Islet of Langerhans (tissue), 1 donor: ENCODE measurements around the gene KLHL29.

Experiments used
- FAIRE-seq: peaks from one replicate; lab custom pipeline; 2011; peaks lifted over from hg19 to GRCh38; lab: Jason Lieb, UNC

KLHL29 gene

DNA sequence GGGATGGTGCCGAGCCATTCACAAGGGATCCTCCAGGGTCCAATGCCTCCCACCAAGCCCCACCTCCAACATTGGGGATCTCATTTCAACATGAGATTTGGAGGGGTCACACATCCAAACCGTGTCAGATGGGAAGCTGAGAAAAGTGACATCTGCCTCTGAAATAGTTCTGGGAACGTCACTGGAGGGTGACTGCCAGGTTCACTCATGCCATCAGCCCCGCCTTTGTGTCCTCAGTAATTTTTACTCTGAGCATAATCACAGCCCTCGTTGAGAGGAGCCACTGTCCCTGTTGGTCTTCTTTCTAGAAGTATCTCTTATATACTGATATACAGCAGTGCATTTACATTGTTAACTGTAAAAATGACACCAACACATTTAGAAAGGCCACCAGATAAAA lies 67.4 kb downstream of the KLHL29 start:
- no peak for FAIRE-seq

DNA sequence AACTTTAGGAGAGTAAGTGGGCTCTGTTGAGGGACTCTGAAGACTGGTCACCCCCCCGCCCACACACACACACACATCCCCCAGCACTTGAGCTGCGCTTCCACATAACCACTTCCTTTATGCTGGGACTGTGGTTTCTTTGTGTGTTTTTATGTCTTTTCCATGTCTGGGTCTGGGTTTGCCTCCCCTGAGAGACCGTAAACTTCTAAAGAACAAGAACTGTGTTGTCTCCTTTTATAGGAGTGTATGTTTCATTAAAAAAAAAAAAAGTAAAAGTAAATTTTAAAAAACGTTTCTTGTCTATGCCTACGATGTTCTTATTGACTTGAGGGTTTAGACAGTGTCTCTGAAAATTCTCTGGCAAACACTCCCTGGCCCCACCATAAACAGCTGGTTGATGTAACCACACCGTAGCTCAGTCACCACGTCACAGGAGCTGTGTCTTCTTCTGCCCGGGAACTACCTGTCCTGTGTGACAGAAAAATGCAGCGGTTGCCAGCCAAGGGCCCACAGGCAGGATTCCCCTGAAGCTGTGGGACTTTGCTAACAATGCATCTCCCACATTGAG lies 68.0 kb downstream of the KLHL29 start:
- FAIRE-seq, result no peak

DNA sequence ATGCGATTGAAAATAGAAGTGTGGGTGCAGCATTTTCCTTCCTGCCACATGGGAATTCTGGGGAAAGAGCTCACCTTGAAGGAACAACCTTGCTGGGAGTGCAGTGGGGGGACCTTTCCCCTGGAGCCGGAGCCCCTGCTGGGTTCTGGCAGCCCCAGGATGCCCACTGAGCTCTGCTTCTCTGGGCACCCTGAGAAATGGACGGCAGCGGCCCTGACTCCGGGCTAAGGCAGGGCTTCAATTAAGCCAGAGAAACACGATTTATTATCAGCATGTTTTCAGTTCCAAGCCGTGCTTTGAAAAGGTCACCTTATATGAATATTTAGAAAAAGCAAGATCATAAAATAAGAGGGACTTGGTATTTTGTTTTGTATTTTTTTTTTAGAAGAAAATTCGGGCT lies 68.5 kb downstream of the KLHL29 start:
- FAIRE-seq, result no peak

DNA sequence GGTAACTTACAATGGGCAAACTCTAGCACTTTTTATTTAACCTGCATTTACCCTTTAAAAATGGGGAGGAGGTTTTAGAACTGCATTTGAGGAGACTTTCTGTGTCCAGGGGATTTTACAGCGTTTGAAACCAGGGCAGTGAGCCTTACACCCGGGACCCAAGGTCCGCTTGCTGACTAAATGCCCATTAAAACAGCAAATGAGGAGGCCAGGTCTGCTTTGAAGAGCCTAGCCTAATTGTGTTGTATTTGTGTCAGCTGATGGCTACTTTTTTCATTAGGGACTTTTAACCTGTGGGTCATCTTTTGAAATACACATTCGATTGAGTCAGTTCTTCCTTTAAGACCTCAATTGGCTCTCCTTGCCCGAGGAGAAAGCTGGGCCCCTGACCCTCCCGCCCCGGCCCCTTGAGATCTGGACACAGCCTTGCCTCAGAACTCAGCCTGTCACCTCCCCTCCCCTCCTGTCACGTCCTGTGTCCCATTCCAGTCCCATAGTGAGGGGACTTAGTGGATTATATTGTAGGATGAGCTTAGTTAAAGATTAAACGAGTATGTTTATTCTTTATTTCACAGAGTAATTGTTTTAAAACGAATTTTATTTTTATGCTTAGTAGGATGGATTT lies 69.0 kb downstream of the KLHL29 start:
- FAIRE-seq, result peak; percentile 41

DNA sequence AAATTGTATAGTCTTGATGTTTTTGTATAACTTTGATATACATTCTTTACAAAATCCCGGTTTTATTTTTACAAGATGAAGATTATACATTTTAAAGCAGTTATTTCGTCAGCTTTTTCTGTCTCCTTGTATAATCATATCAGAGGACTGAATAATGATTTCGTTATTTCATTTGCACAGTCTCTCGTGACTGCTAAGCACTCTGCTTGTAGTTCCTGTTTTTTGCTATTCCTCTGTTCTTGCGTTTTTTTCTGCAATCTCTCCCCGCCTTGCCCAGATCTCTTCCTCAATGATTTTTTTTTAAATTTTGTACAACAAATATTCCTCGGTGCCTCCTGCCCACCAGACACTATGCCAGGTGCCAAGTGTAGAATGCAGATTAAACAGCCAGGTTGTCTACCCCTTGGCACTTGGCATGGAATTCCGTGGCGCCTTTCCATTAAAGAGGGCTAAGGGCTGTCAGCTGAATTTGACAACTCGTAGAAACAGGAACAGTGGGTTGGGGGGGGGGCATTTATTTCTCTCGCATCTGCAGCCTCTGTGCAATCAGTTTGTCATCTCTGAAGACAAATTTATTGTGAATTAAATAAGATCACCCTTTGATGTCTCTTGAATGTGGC lies 69.6 kb downstream of the KLHL29 start:
- no peak for FAIRE-seq

DNA sequence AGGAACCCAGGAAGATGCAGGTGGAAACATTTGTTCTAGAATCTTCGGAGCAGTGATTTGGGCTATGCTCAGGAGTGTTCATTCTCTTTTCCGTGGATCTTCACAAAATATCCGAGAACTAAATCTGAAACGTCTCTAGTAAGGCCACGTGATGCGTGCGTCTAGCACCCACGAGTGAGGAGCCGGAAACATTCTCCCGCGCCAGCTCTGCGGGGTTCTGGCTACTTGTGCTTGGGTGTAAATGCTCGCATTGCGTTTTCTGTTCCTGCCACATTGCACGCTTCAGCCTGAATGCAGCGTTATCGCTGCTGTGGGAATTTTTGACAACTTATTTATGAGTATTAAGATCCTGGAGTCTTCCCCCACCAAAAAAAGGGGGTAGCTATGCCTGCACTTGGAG lies 71.4 kb downstream of the KLHL29 start:
- FAIRE-seq, result no peak

DNA sequence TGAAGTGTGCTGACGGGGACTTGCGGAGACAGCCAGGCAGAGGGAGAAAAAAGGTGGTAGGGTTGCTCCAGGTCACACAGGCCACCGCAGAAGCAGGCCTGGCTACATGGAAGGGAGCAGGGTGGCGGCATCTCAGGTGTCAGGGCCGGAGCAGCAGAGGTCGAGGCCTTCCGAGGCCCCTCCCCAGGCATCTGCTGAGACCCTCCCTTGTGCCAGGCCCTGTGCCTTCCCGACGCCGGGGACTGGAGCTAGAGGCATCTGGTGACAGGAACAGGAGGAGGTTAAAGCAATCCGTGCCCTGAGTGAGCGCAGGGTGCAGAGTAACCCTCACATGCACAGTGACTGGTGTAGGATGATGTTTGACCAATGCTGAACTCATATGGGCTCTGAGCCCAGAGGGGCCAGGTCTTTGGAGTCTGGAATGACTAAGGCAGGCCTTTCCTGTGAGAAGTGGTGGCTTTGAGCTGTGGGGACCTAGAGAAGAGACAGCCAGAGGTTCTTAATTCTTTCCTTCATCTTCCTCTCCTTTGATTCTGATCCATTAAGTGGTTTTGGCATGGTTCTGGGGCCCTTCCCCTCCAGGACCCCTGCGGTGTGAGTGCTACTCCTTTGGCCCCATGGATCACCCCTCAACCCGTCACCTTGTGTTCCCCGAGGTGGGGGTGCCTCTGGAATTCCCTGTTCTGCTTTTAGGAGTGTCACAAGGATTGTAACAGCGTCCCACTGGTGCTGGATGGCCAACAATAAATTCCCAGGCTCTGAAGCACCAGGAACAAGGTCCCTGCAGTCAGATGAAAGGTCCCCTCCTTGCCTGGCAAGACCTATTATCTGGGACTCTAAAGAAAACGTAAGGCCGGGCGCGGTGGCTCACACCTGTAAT lies 72.1 kb downstream of the KLHL29 start:
- no peak for FAIRE-seq

DNA sequence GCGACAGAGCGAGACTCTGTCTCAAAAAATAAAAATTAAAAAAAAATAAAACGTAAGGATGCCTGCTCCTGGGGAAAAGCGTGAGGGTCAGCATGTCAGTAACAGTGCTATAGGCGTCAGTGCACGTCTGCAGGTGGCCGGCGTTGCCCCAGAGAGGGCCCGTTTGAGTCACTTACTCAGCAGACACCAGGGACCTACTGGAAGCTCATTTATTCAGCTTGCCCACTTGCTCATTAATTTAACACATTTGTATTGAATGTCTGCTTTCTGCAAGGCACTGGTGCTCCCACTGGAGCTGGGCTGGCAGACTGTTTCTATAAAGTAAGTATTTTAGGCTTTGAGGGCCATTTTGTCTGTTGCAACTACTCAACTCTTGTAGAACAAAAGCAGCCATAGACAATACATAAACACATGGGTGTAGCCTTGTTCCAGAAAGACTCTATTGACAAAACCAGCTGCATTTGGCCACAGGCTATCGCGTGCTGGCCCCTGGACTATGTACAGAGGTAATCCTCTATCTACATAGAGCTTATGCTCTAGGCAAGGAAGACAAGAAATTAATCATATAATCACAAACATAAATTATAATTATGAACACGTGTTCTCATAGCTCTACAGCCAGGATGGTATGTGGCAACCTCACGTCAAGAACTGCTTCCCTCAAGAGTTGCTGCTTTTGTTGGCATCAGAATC lies 73.2 kb downstream of the KLHL29 start:
- no peak for FAIRE-seq

DNA sequence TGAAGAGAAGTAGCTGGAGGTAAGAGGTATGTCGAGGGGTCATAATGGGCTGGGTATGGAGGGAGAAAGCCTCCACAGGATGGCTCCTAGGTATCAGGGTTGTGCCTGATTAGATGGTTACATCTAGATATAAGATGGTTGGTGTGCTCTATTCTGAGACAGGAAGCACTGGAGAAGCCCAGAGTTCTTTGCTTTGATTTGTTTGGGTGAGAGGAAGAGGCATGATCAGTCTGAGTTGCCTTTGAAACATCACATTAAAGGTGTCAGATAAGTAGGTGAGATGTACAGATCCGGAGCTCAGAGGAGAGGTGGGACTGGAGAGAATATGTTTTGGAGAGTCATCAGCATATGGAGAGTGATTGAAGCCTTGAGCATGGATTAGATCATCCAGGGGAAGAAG lies 74.1 kb downstream of the KLHL29 start:
- FAIRE-seq, result no peak

DNA sequence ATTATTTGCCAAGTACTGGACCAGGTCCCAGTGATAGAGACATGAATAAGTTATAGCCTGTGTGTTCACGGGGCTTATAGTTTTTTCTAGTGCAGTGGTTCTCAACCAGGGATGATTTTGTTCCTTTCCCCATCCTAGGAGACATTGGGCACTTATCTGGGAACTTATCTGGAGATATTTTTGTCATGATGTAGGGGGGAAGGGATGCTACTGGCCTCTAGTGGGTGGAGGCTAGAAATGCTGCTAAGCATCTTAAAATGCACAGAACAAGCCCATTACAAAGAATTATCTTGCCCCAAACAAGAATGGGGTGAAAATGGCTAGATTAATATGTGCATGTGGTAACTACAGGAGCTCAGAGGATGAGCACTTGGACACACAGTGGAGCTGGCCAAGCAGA lies 75.2 kb downstream of the KLHL29 start:
- FAIRE-seq, result no peak

DNA sequence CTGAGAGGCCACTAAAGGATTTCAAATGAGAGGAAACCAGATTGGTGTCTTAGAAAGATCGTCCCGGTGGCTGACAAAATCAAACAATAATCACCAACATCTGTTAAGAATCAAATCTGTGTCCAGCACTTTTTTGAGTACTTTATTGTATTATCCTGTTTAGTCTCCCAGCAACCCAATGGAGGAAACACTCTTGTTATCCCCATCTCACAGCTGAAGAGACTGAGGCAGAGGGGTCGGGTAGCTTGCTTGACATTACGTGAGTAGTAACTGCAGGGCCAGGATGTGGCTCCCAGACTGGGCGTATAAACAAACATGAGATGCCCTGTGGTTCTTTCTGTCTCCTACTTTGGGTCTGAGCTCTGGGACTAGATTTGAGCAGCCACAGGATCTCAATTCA lies 76.0 kb downstream of the KLHL29 start:
- FAIRE-seq, result no peak

DNA sequence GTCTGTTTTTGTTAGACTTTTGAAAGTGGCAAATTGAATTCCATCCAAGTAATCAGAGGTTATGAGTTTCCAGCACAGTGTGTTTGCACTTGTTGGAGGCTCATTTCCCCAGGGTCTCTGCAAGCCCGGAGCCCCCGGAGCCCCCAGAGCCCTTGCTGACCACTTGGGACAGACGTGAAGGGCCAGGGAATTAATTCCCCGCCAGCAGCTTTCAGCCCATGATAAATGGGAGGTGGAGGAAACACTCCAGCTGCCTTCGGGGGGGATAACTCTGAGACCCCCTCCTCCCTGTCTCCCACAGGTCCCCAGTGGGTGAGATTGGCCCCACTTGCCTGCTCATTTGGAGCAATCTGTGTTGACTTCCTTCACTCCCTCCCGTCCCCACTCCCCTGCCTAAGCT lies 79.2 kb downstream of the KLHL29 start:
- FAIRE-seq, result no peak

DNA sequence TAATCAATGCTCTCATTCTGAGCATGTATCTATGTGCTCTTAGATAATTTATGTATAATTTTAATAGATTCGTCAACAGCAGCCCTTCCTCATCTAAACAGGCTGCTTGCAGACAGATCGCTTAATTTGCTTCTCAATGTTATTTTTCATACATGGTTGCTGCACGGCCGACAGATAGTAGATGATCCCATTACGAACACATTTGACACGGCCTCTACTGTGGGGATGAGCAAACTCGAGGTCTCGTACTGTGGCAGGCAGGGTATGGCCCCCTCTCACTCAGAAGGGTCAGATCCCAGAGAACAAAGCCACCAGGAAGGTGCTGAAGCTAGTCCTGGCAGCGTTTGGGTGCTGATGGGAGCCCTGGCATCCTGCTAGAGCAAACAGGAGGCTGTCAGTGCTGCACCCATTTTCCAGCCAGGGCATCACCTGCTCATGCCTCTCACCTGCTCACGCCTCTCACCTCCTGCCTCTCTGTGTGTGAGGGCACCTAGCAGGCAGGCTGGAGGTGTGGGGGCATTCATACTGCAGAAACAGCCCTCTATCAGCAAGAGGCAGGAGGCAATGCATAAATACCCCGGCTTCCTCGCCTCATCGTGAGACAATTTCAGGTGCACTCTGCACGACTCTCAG lies 80.0 kb downstream of the KLHL29 start:
- no peak for FAIRE-seq

DNA sequence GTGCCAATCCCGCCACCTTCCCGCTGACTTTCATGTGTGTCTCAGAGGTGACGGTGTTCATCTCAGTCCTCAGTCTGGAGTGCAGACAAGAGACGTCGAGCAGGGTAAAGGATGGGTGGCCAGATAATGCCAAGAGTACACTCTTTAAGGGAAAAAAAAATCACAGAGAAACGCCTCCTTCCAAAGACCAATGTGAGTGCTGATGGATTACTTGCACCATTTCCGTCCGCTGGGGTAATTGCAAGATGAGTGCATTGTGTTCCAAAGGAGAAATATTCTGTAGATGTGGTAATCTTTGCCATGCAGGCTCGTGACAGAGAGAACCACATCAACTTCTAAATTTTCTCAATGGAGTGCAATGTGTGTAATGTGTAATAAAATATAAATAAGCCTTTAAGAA lies 81.0 kb downstream of the KLHL29 start:
- no peak for FAIRE-seq

DNA sequence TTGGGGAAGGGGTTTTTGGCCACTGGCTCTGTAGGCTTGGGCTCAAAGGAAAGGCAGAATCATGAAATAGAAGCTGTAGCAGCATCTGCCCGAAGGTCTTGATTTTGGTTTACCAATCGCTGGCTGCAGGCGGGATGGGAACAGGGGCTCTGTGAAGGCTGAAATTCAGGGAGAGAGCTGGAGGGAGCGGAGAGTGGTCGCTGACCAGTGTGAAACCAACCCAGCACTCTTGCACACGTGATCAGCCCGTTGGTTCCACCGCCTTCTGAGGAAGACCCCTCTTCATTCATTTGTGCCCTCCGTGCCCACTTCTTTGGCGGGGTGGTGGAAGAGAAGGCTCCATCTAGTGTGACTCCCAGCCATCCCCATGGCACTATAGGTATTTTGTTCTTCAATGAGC lies 82.6 kb downstream of the KLHL29 start:
- FAIRE-seq, result no peak

DNA sequence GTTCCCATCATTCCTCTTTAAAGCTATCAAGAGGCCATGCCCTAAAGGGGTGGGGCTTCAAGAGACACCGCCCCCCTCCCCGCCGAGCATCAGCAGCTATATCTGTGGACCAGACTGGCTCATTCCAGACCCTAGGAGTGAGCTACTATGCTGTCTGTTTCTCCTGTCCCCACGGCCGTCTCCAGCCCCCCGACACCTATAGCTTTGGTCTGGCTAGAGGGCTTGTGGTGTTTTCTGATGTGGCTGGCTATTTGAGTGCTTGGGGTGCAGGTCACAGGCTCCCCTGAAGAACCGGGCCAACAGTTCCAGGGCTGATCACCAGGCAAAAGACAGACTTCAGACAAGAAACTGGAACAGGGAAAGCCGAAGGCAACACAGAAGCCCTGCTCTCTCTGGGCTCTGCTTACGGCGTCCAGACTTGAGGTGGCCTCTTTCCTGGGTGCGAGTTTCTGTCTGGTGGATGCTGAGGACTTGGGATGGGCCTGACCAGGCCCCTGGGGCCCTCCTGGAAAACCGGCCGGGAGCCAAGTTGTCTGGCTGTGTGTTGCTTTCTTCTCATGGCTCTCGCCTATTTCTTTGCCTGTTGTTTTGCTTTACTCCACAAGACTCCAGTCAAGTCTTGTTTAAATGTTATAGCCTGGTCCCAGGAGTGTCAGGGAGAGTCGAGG lies 83.6 kb downstream of the KLHL29 start:
- FAIRE-seq, result no peak

DNA sequence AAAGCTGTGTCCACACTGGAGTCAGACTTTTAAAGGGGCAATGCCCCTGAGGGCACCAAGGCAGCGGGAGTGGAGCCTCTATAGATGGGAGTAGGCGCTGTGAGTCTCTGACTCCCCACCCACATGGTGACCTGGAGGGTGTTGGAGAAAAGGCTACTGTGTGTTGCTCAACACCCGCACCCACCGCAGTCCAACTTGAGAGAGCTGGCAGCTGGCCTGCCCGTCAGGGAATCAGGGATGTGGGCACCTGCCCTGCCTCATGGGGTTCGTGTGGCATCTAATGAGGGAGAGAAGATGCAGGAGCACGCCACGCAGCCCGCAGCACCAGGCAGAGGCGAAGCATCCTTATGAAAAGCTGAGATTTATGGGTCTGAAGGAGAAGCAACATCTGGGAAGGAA lies 84.2 kb downstream of the KLHL29 start:
- FAIRE-seq, result no peak

DNA sequence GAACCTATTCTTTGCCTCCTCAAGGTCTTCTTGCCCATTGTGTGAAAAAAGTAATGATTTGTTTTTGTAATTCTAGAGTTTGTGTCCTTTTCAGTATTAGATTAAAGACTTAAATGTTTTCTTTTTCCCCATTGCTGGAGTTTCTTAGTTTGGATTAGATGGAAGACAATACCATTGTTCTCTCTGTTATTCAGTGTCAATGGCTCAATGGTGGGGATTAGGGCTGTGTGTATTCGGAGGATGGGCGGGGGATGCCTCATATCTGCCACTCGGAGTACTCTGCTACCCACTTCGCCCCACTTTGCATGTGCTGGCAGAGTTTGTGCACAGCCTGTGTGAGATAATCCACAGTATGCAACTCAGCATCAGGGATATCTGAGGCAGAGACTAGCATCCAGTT lies 90.1 kb downstream of the KLHL29 start:
- no peak for FAIRE-seq

DNA sequence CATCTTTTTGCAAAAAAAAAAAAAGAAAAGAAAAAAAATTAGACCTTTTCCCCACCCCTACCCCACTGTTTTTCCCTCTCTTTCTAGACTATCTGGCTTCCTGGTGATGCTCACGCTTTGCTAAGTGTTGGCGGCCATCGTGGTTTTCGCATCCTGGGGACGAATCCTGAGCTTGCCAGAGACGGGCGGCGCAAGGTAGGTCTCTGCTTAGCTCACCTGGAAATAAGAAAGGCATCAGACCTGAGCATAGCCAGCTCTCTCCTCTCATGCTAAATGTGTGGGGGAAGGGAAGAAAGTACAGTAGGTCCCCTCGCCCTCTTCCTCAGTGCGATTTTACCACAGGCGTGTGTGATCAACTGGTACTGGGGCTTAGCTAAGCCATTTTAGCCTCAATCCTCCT lies 90.5 kb downstream of the KLHL29 start:
- FAIRE-seq, result no peak

DNA sequence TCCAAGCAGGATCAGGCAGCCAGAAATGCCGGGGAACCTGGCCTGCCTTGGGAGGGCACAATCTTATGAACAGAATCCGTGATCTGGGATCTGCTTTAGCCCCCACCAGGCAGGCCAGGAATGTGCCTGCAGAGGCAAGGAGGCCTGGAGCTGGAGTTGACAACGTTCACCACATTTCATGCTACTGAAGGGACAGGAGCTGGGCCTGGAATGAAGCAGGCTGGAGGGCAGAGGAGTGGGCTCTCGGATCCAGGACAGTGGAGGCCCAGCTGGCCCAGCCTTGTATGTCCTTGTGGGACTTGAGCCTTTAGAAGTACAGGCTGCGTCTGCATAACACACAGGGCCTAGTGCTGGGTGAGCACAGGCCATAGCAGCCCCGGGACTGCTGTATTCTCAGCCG lies 91.8 kb downstream of the KLHL29 start:
- no peak for FAIRE-seq

DNA sequence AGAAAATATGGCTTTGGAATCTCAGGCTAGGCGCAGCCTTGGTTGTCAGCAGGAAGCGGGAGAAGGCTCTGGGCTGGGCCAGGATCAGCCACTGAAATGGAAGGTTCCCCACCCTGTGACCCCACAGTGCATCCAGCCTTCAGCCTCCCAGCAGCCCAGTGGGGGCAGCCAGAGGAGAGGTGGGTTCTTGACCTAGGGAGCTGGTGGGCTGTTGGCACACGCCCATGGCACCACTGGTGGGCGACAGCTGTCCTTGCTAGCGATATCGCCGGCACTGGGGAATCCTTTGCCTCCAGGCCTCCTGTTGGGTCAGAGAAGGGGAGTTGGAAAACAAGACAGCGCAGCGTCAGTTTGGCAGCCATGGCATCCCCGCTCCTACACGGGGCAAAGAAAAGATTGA lies 92.4 kb downstream of the KLHL29 start:
- FAIRE-seq, result no peak
